Activated T-cell treated with anti-CD3 and anti-CD28 coated beads, Interleukin-2, amount 50 U/mL, for 24 hours (primary cell): ENCODE measurements around the gene VTN.

Experiments
- DNase-seq: peaks from one replicate; pipeline ENCODE4 v3.0.0-alpha.2; 2020
- H3K27ac Mint-ChIP-seq: 2 replicates; pipeline ENCODE4 v1.8.0; 2020; ENCODE audit warnings: mild to moderate bottlenecking, mixed read lengths
- H3K27me3 Mint-ChIP-seq: 2 replicates; pipeline ENCODE4 v1.8.0; 2020; ENCODE audit warnings: mixed read lengths
- H3K36me3 Mint-ChIP-seq: 2 replicates; pipeline ENCODE4 v1.8.0; 2020; ENCODE audit warnings: low read depth, mixed read lengths
- H3K4me1 Mint-ChIP-seq: 2 replicates; pipeline ENCODE4 v1.8.0; 2020; ENCODE audit warnings: low read depth, mixed read lengths
- H3K4me3 Mint-ChIP-seq: 2 replicates; pipeline ENCODE4 v1.8.0; 2020; ENCODE audit warnings: mild to moderate bottlenecking, moderate library complexity, mixed read lengths
- H3K9me3 Mint-ChIP-seq: 2 replicates; pipeline ENCODE4 v1.8.0; 2020; ENCODE audit warnings: mixed read lengths

VTN gene

GRCh38 chr17:28334666-28335200 lies 35.4 kb downstream of the VTN start:
- H3K36me3 Mint-ChIP-seq, result peaks cover 35% of the 10 kb centered on the region
- no peaks in the 10 kb centered on the region for H3K27me3 Mint-ChIP-seq
- H3K4me1 Mint-ChIP-seq, result peaks cover 47% of the 10 kb centered on the region
- no peak for DNase-seq
- peak overlapping the region; percentile 94 for H3K4me3 Mint-ChIP-seq
- H3K9me3 Mint-ChIP-seq, result no peaks in the 10 kb centered on the region
- peak overlapping the region; percentile 94 for H3K27ac Mint-ChIP-seq

DNA sequence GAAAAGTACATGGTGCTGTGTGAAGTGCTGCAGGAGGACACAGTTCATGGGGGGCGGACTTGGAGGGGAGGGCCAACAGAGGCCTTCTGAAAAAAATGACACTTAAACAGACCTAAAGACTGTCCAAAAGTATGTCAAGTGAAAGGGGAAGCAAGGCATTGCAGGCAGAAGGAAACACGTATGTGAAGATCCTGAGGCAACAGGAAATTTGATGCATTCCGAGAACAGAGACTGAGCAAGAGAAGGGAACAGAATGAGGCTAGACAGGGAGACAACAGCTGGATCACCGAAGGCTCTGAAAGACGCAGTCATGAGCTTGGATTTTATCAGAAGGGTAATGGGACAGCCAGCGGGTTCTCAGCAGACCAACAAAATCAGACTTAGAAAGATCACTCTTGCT lies 35.9 kb downstream of the VTN start:
- H3K27me3 Mint-ChIP-seq, result no peaks in the 10 kb centered on the region
- H3K36me3 Mint-ChIP-seq, result peaks cover 34% of the 10 kb centered on the region
- no peaks in the 10 kb centered on the region for H3K9me3 Mint-ChIP-seq
- H3K4me3 Mint-ChIP-seq, result peak overlapping the region; percentile 94
- no peak for DNase-seq
- peaks cover 47% of the 10 kb centered on the region for H3K4me1 Mint-ChIP-seq
- H3K27ac Mint-ChIP-seq, result peak overlapping the region; percentile 94

DNA sequence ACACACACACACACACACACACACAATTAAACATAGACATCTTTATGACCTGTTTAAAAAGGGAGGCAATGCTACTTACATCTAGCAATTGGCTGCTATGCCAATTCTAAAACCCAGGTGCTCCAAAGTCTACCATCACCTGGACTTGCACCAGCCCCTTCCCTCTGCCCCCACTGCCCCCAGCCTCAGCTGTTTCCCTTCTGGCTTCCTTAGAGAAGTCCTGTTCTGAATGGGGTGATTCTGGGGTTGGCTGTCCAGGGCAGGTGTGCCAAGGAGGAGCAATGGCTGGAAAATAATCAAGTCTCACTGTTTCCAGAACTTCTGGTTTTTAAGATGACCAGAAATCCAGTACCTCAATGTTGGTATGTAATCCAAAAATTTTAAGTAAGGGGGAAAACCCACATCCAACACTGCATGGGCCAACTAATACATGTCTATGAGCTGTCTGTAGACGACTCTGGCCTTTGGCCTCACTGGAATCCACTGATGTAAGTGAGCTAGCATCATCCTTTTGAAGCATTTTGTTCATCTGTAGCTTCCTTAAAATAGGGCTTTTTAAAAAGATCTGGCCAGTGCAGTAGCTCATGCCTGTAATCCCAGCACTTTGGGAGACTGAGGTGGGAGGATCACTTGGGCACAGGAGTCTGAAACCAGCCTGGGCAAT lies 36.9 kb downstream of the VTN start:
- H3K36me3 Mint-ChIP-seq, result peaks cover 39% of the 10 kb centered on the region
- no peak overlapping the region for H3K27ac Mint-ChIP-seq
- H3K4me3 Mint-ChIP-seq, result peak overlapping the region; percentile 94
- no peaks in the 10 kb centered on the region for H3K27me3 Mint-ChIP-seq
- no peaks in the 10 kb centered on the region for H3K9me3 Mint-ChIP-seq
- DNase-seq, result peak; percentile 14
- peaks cover 50% of the 10 kb centered on the region for H3K4me1 Mint-ChIP-seq

DNA sequence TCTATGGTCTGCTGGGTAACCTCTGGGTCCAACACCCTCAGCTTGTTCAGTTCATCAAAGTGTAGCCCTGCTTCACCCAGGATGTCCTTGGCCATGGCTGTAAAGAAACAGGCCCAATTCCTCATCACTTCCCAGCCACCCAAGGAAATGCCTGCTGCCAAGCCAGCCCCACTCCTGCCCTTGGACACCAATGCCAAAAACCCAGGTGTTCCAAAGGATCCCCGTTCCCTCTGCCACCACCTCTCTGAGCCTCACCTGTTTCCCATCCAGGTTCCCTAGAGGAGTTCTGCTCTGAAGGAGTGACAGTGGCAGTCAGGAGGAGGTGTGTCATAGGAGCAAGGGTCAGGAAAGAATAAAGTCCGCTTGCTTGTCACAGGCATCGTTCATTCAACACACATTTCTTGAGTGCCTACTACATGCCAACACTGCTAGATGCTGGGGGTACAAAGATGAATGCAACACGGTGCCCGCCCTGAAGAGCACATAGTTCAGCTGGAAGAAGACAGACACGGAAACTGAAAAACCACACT lies 38.2 kb downstream of the VTN start:
- H3K36me3 Mint-ChIP-seq, result peaks cover 51% of the 10 kb centered on the region
- peak overlapping the region; percentile 60 for H3K27ac Mint-ChIP-seq
- H3K9me3 Mint-ChIP-seq, result no peaks in the 10 kb centered on the region
- no peaks in the 10 kb centered on the region for H3K27me3 Mint-ChIP-seq
- peak; percentile 26 for DNase-seq
- no peak overlapping the region for H3K4me3 Mint-ChIP-seq
- peaks cover 52% of the 10 kb centered on the region for H3K4me1 Mint-ChIP-seq

DNA sequence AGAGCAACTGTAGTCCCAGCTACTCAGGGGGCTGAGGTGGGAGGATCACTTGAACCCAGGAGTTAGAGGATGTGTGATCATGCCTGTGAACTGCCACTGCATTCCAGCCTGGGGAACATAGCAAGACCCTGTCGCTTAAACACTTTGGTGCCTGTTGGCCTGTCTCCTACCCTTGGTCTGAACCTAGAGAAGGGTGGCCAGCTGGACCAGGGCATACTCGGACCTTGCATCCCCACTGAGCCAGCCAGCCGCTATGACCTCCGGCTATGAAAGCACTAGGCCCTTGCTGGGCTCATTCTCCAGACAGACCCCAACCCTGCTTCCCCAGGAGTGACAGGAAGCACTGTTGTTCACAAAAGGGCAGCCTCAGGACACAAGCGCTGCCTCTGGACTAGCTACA lies 39.4 kb downstream of the VTN start:
- Mint-ChIP-seq H3K36me3 (peaks cover 59% of the 10 kb centered on the region), H3K27ac (peak overlapping the region; percentile 68), H3K27me3 (no peaks in the 10 kb centered on the region), H3K9me3 (no peaks in the 10 kb centered on the region), H3K4me1 (peaks cover 54% of the 10 kb centered on the region), H3K4me3 (no peak overlapping the region)
- DNase-seq, result peak; percentile 26

DNA sequence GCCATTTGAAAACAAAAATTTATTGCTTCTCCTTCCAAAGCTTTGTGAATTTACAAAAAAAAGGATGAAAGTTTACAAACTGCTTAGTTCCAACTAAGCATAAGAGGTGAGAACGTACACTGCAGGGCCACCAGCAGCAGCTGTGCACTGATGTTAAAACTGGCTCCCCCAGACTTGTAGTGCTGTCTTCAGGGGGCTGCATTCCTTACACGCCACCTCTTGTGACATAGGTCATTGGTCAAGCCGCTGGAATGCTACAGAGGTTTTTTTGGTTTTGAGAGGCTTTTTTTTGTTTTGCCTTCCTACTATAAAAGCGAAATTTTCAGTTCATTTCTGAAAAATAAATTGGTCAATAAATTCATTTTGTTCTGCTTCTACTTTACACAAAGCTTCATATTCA lies 41.8 kb downstream of the VTN start:
- H3K4me3 Mint-ChIP-seq, result no peak overlapping the region
- H3K27ac Mint-ChIP-seq, result peak overlapping the region; percentile 88
- peaks cover 68% of the 10 kb centered on the region for H3K36me3 Mint-ChIP-seq
- H3K9me3 Mint-ChIP-seq, result no peaks in the 10 kb centered on the region
- H3K27me3 Mint-ChIP-seq, result no peaks in the 10 kb centered on the region
- H3K4me1 Mint-ChIP-seq, result peaks cover 39% of the 10 kb centered on the region
- no peak for DNase-seq

DNA sequence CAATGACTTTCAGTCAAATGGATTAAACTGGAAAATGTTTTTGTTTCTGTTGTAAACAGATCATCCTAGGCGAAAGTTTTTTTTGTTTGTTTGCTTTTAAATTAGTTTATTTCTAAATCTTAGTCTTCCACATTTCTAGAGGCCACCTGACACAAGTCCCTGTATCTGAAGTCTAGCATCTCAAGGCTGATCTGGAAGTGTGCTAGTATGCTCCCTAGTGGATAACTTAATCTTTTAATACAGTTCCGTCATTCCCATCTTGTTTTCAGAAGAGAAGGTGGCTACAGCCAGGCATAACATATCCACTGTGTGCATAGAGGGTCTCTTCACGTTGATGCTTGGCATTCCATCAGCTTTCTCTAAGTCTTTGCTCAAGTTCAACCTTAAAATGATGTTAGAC lies 42.4 kb downstream of the VTN start:
- no peak overlapping the region for H3K4me3 Mint-ChIP-seq
- H3K9me3 Mint-ChIP-seq, result no peaks in the 10 kb centered on the region
- H3K27ac Mint-ChIP-seq, result peak overlapping the region; percentile 88
- H3K36me3 Mint-ChIP-seq, result peaks cover 72% of the 10 kb centered on the region
- H3K27me3 Mint-ChIP-seq, result no peaks in the 10 kb centered on the region
- H3K4me1 Mint-ChIP-seq, result peaks cover 34% of the 10 kb centered on the region
- no peak for DNase-seq

- Mint-ChIP-seq H3K9me3 (no peaks in the 10 kb centered on the region), H3K27ac (peak overlapping the region; percentile 88), H3K4me3 (no peak overlapping the region)
Observed at GRCh38 chr17:28327031-28327607, 43.0 kb downstream of the VTN start.

DNA sequence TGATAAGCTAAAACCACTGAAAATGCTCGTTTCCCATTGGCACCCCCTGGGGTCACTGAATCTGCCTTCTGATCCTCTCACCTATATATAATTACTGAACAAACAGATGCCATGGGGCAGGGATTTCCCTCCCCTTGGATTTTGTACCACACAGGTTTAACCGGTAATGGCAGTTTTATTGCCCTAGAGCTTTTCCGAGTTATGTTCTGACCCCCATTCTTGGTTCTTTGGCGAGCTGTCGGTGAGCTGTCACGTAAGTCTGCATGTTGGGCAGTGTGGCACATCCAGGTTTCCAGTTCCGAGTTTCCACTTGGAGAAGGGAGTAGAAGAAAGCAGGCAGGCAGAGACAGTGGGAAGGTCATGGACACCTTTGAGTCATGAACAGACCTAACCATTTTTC lies 44.0 kb downstream of the VTN start:
- Mint-ChIP-seq H3K4me1 (peaks cover 41% of the 10 kb centered on the region), H3K9me3 (no peaks in the 10 kb centered on the region), H3K27ac (no peak overlapping the region), H3K27me3 (no peaks in the 10 kb centered on the region), H3K4me3 (no peak overlapping the region), H3K36me3 (peaks cover 78% of the 10 kb centered on the region)
- DNase-seq, result no peak

More at GRCh38 chr17:28327031-28327607, 43.0 kb downstream of the VTN start:
- H3K4me1 Mint-ChIP-seq, result peaks cover 33% of the 10 kb centered on the region
- peak; percentile 48 for DNase-seq
- peaks cover 77% of the 10 kb centered on the region for H3K36me3 Mint-ChIP-seq
- no peaks in the 10 kb centered on the region for H3K27me3 Mint-ChIP-seq

DNA sequence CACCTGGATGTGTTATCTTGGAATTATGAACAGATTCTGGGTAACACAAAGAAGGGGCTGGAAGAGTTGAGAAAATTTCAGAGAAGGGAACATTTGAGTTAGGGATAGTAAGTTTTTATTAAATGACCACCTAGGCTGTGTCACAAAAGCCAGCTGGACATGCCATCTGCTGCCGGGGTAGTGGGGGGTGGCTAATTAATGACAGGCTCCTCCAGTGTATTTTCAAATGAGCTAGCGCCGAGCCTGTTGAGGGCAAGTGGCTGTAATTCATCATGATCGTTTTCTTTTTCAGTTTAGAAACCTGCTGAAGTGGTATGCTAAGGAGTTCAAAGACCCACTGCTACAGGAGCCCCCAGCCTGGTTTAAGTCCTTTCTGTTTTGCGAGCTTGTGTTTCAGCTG lies 44.9 kb downstream of the VTN start:
- no peak overlapping the region for H3K4me3 Mint-ChIP-seq
- H3K27me3 Mint-ChIP-seq, result no peaks in the 10 kb centered on the region
- no peak overlapping the region for H3K27ac Mint-ChIP-seq
- H3K9me3 Mint-ChIP-seq, result no peaks in the 10 kb centered on the region
- H3K4me1 Mint-ChIP-seq, result peaks cover 50% of the 10 kb centered on the region
- DNase-seq, result no peak
- H3K36me3 Mint-ChIP-seq, result peaks cover 78% of the 10 kb centered on the region

DNA sequence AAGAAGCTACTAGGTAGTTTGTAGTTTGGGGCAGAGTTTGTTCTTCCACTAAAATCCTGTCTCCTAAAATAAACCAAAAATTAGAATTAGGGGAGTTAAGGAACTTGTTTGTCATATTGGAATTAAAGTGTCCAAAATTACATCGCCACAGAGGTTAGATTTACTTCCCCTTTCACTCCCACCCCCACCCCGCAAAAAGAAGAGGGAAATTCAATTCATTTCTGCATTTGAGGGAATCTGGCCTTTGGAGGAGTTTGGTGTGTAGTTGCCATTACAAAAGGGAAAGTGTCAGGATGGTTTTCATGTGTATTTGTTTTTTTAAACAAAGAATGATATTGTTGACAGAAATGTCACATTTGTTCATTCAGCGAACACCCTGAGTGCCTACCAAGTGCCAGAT lies 45.3 kb downstream of the VTN start:
- Mint-ChIP-seq H3K9me3 (no peaks in the 10 kb centered on the region), H3K4me3 (no peak overlapping the region), H3K36me3 (peaks cover 82% of the 10 kb centered on the region), H3K4me1 (peaks cover 55% of the 10 kb centered on the region), H3K27me3 (no peaks in the 10 kb centered on the region), H3K27ac (no peak overlapping the region)
- no peak for DNase-seq

- Mint-ChIP-seq H3K9me3 (no peaks in the 10 kb centered on the region), H3K4me3 (no peak overlapping the region), H3K27ac (no peak overlapping the region), H3K27me3 (no peaks in the 10 kb centered on the region), H3K36me3 (peaks cover 83% of the 10 kb centered on the region), H3K4me1 (peaks cover 58% of the 10 kb centered on the region)
- no peak for DNase-seq
Observed at GRCh38 chr17:28324267-28324745, 45.8 kb downstream of the VTN start.

GRCh38 chr17:28320215-28321061 lies 49.7 kb downstream of the VTN start:
- no peaks in the 10 kb centered on the region for H3K9me3 Mint-ChIP-seq
- DNase-seq, result no peak
- peak overlapping the region; percentile 92 for H3K4me3 Mint-ChIP-seq
- H3K36me3 Mint-ChIP-seq, result peaks cover 46% of the 10 kb centered on the region
- H3K27ac Mint-ChIP-seq, result peak overlapping the region; percentile 91
- no peaks in the 10 kb centered on the region for H3K27me3 Mint-ChIP-seq
- H3K4me1 Mint-ChIP-seq, result peaks cover 40% of the 10 kb centered on the region

DNA sequence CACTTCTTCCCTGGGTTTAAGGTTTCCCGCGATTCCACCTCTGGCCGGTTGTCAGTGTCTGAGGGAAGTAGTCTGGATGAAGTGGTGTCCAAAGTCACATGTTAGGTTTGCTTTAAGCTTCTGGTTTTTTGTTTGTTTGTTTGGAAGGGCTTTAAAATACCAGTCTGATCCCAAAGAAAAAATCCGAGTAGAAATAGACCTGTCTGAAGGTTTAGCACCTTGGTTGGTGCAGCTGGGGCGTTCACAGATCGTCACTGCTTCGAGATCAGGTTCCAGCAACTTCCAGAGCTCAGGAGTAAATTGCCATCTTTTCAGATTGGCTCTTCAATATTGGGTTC lies 50.5 kb downstream of the VTN start:
- Mint-ChIP-seq H3K4me1 (peaks cover 38% of the 10 kb centered on the region), H3K27me3 (no peaks in the 10 kb centered on the region), H3K27ac (peak overlapping the region; percentile 91), H3K9me3 (no peaks in the 10 kb centered on the region), H3K36me3 (peaks cover 37% of the 10 kb centered on the region), H3K4me3 (peak overlapping the region; percentile 92)
- DNase-seq, result no peak
